DND-41 (cell line): ENCODE results near the gene CMSS1.

Experiments used
- CTCF ChIP-seq: IDR thresholded peaks from 2 replicates; pipeline ENCODE4 v1.5.1; 2012; ENCODE audit warnings: borderline replicate concordance, low read length, moderate library complexity, mild to moderate bottlenecking; ENCODE audit not compliant: poor library complexity, severe bottlenecking; ENCODE audit errors: extremely low read depth
- EZH2 ChIP-seq: IDR thresholded peaks from 3 replicates; pipeline ENCODE4 v1.6.1; 2012; ENCODE audit warnings: borderline replicate concordance, low read depth, mild to moderate bottlenecking, moderate library complexity, low read length, inconsistent platforms; ENCODE audit not compliant: severe bottlenecking

GRCh38 chr3:99803297-99803696, 14.4 kb upstream of the CMSS1 start:
- TF ChIP-seq CTCF (no peak), EZH2 (no peak)
